ENCODE measurements around the gene ZSCAN12. TPM values are rescaled to one million over a fixed set of nuclear protein-coding genes. Genes with fewer than 3 reads are reported as not detected.

The ZSCAN12 gene
- total and polyA plus RNA-seq, 2 of the 13 experiments (the other 11 are each of a cell fraction or from before 2014, with no cell fraction given) = 2.8 to 8.9 TPM

DNA sequence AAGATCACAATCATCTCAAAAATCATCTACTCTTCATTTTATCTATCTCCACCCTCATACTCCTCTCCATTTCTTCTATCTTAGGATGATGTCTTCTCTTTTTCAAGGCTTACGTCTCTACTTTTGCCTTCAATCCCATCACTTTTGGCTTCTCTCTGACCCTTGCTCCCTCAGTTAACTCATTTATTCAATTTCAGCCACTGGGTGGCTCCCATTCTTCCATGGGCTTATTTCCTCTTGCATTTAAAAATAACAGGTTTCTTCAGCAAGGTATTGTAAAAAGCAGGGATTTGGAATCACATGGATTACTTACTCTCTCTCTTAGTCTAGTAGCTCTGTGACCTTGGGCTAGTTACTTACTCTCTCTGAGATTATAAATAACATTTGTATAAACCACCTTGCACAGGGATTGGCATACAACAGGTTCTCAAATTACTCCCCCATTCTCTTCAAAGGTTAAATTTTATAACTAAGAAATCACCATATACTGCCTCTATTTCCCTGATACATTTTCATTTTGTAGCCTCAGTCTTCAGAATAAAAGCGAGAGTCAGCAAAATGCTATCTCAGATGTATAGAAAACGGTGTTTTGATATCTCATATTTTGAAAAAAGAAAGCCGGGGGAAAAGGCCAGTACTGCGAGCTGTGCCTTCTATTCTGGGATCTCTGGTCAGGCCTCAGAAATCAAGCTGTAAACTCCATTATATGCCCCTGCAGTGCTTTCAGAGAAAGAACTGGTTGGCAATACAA, 5.5 kb downstream of the ZSCAN12 start (continued):
- TF ChIP-seq, protein P1, sequence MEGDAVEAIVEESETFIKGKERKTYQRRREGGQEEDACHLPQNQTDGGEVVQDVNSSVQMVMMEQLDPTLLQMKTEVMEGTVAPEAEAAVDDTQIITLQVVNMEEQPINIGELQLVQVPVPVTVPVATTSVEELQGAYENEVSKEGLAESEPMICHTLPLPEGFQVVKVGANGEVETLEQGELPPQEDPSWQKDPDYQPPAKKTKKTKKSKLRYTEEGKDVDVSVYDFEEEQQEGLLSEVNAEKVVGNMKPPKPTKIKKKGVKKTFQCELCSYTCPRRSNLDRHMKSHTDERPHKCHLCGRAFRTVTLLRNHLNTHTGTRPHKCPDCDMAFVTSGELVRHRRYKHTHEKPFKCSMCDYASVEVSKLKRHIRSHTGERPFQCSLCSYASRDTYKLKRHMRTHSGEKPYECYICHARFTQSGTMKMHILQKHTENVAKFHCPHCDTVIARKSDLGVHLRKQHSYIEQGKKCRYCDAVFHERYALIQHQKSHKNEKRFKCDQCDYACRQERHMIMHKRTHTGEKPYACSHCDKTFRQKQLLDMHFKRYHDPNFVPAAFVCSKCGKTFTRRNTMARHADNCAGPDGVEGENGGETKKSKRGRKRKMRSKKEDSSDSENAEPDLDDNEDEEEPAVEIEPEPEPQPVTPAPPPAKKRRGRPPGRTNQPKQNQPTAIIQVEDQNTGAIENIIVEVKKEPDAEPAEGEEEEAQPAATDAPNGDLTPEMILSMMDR (CRISPR knock-in tag; IDR thresholded peaks at IDR 0.05) = peak; percentile 45

DNA sequence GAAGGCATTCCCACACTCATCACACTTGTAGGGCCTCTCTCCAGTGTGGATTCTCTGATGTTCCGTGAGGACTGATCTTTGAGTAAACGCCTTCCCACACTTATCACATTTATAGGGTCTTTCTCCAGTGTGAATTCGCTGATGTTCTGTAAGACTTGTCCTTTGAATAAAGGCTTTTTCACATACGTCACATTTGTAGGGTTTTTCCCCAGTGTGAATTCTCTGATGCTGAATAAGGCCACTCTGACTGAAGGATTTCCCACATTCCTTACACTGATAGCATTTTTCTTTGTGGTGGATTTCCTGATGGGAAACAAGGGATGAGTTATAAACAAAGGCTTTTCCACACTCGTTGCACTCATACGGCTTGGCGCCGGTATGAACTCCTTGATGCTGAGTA, 8.9 kb downstream of the ZSCAN12 start:
- Histone ChIP-seq H3K4me2 (ENCODE audit: low read depth, low read length) (no peak overlapping the region), H2AFZ (ENCODE audit: low read length) (no peak overlapping the region), H4K20me1 (ENCODE audit: insufficient read depth, low read length) (no peaks in the 10 kb centered on the region), H3K9me3 (ENCODE audit: low read length) (no peaks in the 10 kb centered on the region), H3K27ac (ENCODE audit: extremely low read length, insufficient read depth, low read length) (no peak overlapping the region), H3K79me2 (ENCODE audit: insufficient read depth, low read length) (peaks cover 10% of the 10 kb centered on the region), H3K9ac (ENCODE audit: insufficient read depth, low read depth, low read length) (no peak overlapping the region), H3K27me3 (ENCODE audit: control insufficient read depth in 1 of 2, insufficient read depth in 2 of 2, low read length in 2 of 2) (no peaks in the 10 kb centered on the region), H3K4me1 (ENCODE audit: insufficient read depth, low read length) (peaks cover 23% of the 10 kb centered on the region), H3K4me3 (replicated peaks in 1 of 3; ENCODE audit: insufficient read depth in 1 of 3, low read depth in 2 of 3, low read length in 3 of 3) (no peak overlapping the region), H3K36me3 (replicated peaks in 1 of 2; ENCODE audit: control insufficient read depth in 1 of 2, insufficient read depth in 2 of 2, low read length in 2 of 2) (peaks cover 21 to 50% of the 10 kb centered on the region in 2 experiments)
- in situ Hi-C loops (cut with HindIII; ENCODE audit: extremely low pct_ligation_motif_present, low pct_unique_long_range_greater_than_20kb) (loop anchor here (10.0 kb wide), 1 partner anchor 294 kb away; no protein-coding TSS in a partner anchor), intact Hi-C loops (cut with micrococcal nuclease; ENCODE audit: unreplicated experiment) (no loop called here)
- ChIA-PET POLR2A (no interaction called here), CTCF (ENCODE audit: low intra/inter-chr PET ratio, low total read pairs) (no interaction called here)
- FAIRE-seq (peak; percentile 18), ATAC-seq (no peak), DNase-seq (ENCODE audit: low spot score) (no peak)
- 97% methylated on average over 8 of the region's 8 CpGs for WGBS (ENCODE audit: low lambda C conversion rate)
- TSS peak; percentile 22 for BruUV-seq (replicated peaks)
- TF ChIP-seq ZNF589 (CRISPR knock-in tag; conservative IDR thresholded peaks at IDR 0.05) = no peak
- TF ChIP-seq ZNF660 (CRISPR knock-in tag; IDR thresholded peaks at IDR 0.05; ENCODE audit: borderline replicate concordance, low read depth) = no peak
- no peak for TF ChIP-seq GATA4 (IDR thresholded peaks at IDR 0.05; ENCODE audit: borderline replicate concordance, low read depth)
- TF ChIP-seq BHLHE40 (IDR thresholded peaks at IDR 0.05; ENCODE audit: low read length) = no peak
- TF ChIP-seq, protein P2, sequence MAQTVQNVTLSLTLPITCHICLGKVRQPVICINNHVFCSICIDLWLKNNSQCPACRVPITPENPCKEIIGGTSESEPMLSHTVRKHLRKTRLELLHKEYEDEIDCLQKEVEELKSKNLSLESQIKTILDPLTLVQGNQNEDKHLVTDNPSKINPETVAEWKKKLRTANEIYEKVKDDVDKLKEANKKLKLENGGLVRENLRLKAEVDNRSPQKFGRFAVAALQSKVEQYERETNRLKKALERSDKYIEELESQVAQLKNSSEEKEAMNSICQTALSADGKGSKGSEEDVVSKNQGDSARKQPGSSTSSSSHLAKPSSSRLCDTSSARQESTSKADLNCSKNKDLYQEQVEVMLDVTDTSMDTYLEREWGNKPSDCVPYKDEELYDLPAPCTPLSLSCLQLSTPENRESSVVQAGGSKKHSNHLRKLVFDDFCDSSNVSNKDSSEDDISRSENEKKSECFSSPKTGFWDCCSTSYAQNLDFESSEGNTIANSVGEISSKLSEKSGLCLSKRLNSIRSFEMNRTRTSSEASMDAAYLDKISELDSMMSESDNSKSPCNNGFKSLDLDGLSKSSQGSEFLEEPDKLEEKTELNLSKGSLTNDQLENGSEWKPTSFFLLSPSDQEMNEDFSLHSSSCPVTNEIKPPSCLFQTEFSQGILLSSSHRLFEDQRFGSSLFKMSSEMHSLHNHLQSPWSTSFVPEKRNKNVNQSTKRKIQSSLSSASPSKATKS (CRISPR knock-in tag; IDR thresholded peaks at IDR 0.05) = no peak
- no peak for TF ChIP-seq TCF12 (IDR thresholded peaks at IDR 0.05)
- no peak for TF ChIP-seq TCF12 (CRISPR knock-in tag; IDR thresholded peaks at IDR 0.05)
- no peak for TF ChIP-seq TBX3 (IDR thresholded peaks at IDR 0.05; ENCODE audit: borderline replicate concordance)
- TF ChIP-seq, protein P3, sequence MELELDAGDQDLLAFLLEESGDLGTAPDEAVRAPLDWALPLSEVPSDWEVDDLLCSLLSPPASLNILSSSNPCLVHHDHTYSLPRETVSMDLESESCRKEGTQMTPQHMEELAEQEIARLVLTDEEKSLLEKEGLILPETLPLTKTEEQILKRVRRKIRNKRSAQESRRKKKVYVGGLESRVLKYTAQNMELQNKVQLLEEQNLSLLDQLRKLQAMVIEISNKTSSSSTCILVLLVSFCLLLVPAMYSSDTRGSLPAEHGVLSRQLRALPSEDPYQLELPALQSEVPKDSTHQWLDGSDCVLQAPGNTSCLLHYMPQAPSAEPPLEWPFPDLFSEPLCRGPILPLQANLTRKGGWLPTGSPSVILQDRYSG (CRISPR knock-in tag; IDR thresholded peaks at IDR 0.05) = no peak
- no peak for TF ChIP-seq POGZ (CRISPR knock-in tag; IDR thresholded peaks at IDR 0.05)
- no peak for TF ChIP-seq SIN3B (IDR thresholded peaks at IDR 0.05; ENCODE audit: low read length)
- no peak for TF ChIP-seq REPIN1 (CRISPR knock-in tag; IDR thresholded peaks at IDR 0.05; ENCODE audit: borderline replicate concordance, low read depth)
- TF ChIP-seq, protein P4, sequence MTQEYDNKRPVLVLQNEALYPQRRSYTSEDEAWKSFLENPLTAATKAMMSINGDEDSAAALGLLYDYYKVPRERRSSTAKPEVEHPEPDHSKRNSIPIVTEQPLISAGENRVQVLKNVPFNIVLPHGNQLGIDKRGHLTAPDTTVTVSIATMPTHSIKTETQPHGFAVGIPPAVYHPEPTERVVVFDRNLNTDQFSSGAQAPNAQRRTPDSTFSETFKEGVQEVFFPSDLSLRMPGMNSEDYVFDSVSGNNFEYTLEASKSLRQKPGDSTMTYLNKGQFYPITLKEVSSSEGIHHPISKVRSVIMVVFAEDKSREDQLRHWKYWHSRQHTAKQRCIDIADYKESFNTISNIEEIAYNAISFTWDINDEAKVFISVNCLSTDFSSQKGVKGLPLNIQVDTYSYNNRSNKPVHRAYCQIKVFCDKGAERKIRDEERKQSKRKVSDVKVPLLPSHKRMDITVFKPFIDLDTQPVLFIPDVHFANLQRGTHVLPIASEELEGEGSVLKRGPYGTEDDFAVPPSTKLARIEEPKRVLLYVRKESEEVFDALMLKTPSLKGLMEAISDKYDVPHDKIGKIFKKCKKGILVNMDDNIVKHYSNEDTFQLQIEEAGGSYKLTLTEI (CRISPR knock-in tag; conservative IDR thresholded peaks at IDR 0.05) = no peak

Data from HepG2 (cell line).